ENCODE results near the gene USP7. TPM values are rescaled to one million over a fixed set of nuclear protein-coding genes. Genes with fewer than 3 reads are reported as not detected.

The USP7 gene
- total RNA-seq, 3 donors from 2014 or later: 125 to 144 (median 130) TPM

GRCh38 chr16:8903004-8903403, 60.7 kb downstream of the USP7 start:
- intact Hi-C loops (cut with DNase I, micrococcal nuclease): loop anchor here in 1 of 2 donors (10.0 kb wide), 1 partner anchor 102 kb away; no protein-coding TSS in a partner anchor
- H3K9me3 ChIP-seq: no peaks in the 10 kb centered on the region
- no peak for ATAC-seq

DNA sequence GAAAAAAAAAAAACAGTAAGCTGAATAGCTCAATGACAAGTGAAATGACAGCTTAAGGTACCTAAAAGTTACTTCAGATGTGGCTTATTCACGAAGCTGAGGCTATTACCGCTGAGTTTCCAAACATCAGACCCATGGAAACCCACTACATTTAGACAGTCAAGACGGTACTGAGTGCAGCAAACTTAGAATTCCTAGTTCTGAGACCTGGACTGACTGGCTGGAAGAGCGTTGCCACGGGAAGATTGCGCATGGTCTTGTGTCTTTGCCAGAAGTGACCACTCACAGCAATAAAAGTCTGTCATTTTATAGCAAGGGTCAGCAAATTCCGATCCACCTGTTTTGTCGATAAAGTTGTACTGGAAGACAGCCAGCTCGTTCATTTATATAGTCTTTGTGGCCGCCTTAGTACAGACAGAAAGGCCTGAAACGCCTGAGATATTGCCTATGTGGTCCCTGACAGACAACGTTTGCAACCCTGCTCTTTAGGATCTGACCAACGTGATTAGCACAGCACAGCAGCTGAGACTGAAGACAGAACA, 62.3 kb downstream of the USP7 start:
- Histone ChIP-seq H3K4me1 (ENCODE audit: low read depth) (no peaks in the 10 kb centered on the region), H3K4me3 (no peak overlapping the region), H3K36me3 (ENCODE audit: low read depth) (peaks cover 34% of the 10 kb centered on the region), H3K9me3 (no peaks in the 10 kb centered on the region)
- ATAC-seq: no peak
- intact Hi-C loops (cut with DNase I, micrococcal nuclease): loop anchor here in 1 of 2 donors (10.0 kb wide), 1 partner anchor 103 kb away; no protein-coding TSS in a partner anchor
- no peak for DNase-seq
- TF ChIP-seq, protein P1, sequence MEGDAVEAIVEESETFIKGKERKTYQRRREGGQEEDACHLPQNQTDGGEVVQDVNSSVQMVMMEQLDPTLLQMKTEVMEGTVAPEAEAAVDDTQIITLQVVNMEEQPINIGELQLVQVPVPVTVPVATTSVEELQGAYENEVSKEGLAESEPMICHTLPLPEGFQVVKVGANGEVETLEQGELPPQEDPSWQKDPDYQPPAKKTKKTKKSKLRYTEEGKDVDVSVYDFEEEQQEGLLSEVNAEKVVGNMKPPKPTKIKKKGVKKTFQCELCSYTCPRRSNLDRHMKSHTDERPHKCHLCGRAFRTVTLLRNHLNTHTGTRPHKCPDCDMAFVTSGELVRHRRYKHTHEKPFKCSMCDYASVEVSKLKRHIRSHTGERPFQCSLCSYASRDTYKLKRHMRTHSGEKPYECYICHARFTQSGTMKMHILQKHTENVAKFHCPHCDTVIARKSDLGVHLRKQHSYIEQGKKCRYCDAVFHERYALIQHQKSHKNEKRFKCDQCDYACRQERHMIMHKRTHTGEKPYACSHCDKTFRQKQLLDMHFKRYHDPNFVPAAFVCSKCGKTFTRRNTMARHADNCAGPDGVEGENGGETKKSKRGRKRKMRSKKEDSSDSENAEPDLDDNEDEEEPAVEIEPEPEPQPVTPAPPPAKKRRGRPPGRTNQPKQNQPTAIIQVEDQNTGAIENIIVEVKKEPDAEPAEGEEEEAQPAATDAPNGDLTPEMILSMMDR (IDR thresholded peaks at IDR 0.05): no peak

More at GRCh38 chr16:8903004-8903403, 60.7 kb downstream of the USP7 start:
- Histone ChIP-seq H3K4me1 (ENCODE audit: low read depth) (no peaks in the 10 kb centered on the region), H3K4me3 (no peak overlapping the region), H3K36me3 (ENCODE audit: low read depth) (peaks cover 34% of the 10 kb centered on the region)
- DNase-seq: no peak
- TF ChIP-seq, protein P1 (IDR thresholded peaks at IDR 0.05): no peak

GRCh38 chr16:8900343-8900742, 63.4 kb downstream of the USP7 start:
- DNase-seq (no peak), ATAC-seq (no peak)
- TF ChIP-seq, protein P1 (IDR thresholded peaks at IDR 0.05): no peak
- Histone ChIP-seq H3K4me1 (ENCODE audit: low read depth) (no peaks in the 10 kb centered on the region), H3K9me3 (no peaks in the 10 kb centered on the region), H3K36me3 (ENCODE audit: low read depth) (peaks cover 38% of the 10 kb centered on the region), H3K4me3 (no peak overlapping the region)
- intact Hi-C loops (cut with DNase I, micrococcal nuclease): loop anchor here in 1 of 2 donors (10.0 kb wide), 1 partner anchor 104 kb away; no protein-coding TSS in a partner anchor

GRCh38 chr16:8899709-8900317, 63.9 kb downstream of the USP7 start:
- Histone ChIP-seq H3K36me3 (ENCODE audit: low read depth) (peaks cover 44% of the 10 kb centered on the region), H3K9me3 (no peaks in the 10 kb centered on the region), H3K4me3 (no peak overlapping the region), H3K4me1 (ENCODE audit: low read depth) (no peaks in the 10 kb centered on the region)
- intact Hi-C loops (cut with DNase I, micrococcal nuclease): loop anchor here in 1 of 2 donors (10.0 kb wide), 1 partner anchor 105 kb away; no protein-coding TSS in a partner anchor
- ATAC-seq (no peak), DNase-seq (no peak)
- TF ChIP-seq, protein P1 (IDR thresholded peaks at IDR 0.05): no peak

- ATAC-seq: no peak
- Histone ChIP-seq H3K4me3 (no peak overlapping the region), H3K4me1 (ENCODE audit: low read depth) (no peaks in the 10 kb centered on the region), H3K36me3 (ENCODE audit: low read depth) (peaks cover 49% of the 10 kb centered on the region), H3K9me3 (no peaks in the 10 kb centered on the region)
- no peak for DNase-seq
- intact Hi-C loops (cut with DNase I, micrococcal nuclease): no loop called here
- TF ChIP-seq, protein P1 (IDR thresholded peaks at IDR 0.05): no peak
Observed at GRCh38 chr16:8898660-8899318, 64.9 kb downstream of the USP7 start.

Data from mucosa of descending colon (tissue), 3 donors.